ENCODE measurements around the gene SGTA.

Gene SGTA

GRCh38 chr19:2721570-2722540, 61.2 kb downstream of the SGTA start:
- no peaks in the 10 kb centered on the region for H3K36me3 ChIP-seq (ENCODE audit: control insufficient read depth, insufficient read depth, low read length)
- H3K9me3 ChIP-seq (ENCODE audit: control insufficient read depth, low read length), result no peaks in the 10 kb centered on the region
- peaks cover 13% of the 10 kb centered on the region for H3K4me1 ChIP-seq (ENCODE audit: control insufficient read depth, insufficient read depth, low read length, poor library complexity, severe bottlenecking)
- H3K4me3 ChIP-seq (ENCODE audit: extremely low read depth, insufficient read depth, low read length, poor library complexity, severe bottlenecking), result peak overlapping the region; percentile 32
- no peak overlapping the region for H3K27ac ChIP-seq (ENCODE audit: low read depth, low read length, severe bottlenecking)
- WGBS, 2 experiments (ENCODE audit: insufficient coverage in 2 of 2), result 37 to 51% methylated on average over 28 to 30 of the region's 39 CpGs

DNA sequence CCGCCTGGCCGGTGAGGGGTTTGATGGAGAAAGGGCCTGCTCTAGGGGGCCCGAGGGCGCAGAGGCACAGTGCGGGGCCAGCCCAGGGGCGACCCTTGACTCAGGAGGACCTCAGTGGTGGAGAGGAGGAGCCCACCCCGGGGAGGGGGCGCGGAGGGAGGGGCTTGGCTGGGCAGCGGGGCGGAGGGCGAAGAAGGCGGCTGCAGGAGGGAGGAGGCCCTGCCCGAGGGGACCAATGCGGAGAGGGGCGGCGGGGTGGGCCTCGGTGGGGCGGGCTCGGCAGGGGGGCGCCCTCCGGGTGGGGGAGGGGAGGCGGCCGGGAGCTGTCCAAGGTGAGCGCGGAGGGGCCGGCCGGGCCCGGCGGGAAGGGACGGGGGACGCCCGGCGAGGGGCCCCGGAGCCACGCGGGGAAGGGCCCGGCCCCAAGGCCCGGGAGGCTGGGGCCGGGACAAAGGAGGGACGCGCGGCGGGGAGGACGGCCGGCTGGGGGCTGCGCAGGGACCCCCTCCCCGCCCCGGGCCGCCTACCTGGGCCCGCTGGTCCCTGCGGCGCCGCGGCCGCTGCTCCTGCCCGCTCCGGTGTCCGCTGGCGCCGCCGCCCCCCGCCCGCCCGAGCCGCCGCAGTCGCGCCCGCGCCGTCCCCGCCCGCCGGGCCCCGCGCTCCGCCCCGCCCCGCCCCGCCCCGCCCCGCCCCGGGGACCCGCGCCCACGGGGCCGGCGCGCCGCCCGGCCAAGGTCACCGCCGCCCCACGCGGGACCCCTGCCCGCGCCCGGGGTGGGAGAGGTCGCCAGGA, 62.1 kb downstream of the SGTA start, which contains the start of gene DIRAS1:
Gene DIRAS1 (minus strand): TSS at position 596 of the 793 bp plus-strand sequence. CDS start 3,566 bp downstream, outside the sequence.
- 0% methylated on average over 34 to 44 of the region's 100 CpGs for WGBS, 2 experiments (ENCODE audit: insufficient coverage in 2 of 2)
- Histone ChIP-seq H3K9me3 (ENCODE audit: control insufficient read depth, low read length) (no peaks in the 10 kb centered on the region), H3K4me1 (ENCODE audit: control insufficient read depth, insufficient read depth, low read length, poor library complexity, severe bottlenecking) (peaks cover 13% of the 10 kb centered on the region), H3K27ac (ENCODE audit: low read depth, low read length, severe bottlenecking) (no peak within 1 kb of the TSS), H3K4me3 (ENCODE audit: extremely low read depth, insufficient read depth, low read length, poor library complexity, severe bottlenecking) (peak within 1 kb of the TSS; percentile 39), H3K36me3 (ENCODE audit: control insufficient read depth, insufficient read depth, low read length) (no peaks in the 10 kb centered on the region)

- Histone ChIP-seq H3K27ac (ENCODE audit: low read depth, low read length, severe bottlenecking) (no peak overlapping the region), H3K36me3 (ENCODE audit: control insufficient read depth, insufficient read depth, low read length) (no peaks in the 10 kb centered on the region), H3K4me3 (ENCODE audit: extremely low read depth, insufficient read depth, low read length, poor library complexity, severe bottlenecking) (peak overlapping the region; percentile 39), H3K4me1 (ENCODE audit: control insufficient read depth, insufficient read depth, low read length, poor library complexity, severe bottlenecking) (peaks cover 13% of the 10 kb centered on the region), H3K9me3 (ENCODE audit: control insufficient read depth, low read length) (peaks cover 8% of the 10 kb centered on the region)
- 12 to 15% methylated on average over 20 to 26 of the region's 37 CpGs for WGBS, 2 experiments (ENCODE audit: insufficient coverage in 2 of 2)
Measured at GRCh38 chr19:2719920-2720776, 62.9 kb downstream of the SGTA start.

DNA sequence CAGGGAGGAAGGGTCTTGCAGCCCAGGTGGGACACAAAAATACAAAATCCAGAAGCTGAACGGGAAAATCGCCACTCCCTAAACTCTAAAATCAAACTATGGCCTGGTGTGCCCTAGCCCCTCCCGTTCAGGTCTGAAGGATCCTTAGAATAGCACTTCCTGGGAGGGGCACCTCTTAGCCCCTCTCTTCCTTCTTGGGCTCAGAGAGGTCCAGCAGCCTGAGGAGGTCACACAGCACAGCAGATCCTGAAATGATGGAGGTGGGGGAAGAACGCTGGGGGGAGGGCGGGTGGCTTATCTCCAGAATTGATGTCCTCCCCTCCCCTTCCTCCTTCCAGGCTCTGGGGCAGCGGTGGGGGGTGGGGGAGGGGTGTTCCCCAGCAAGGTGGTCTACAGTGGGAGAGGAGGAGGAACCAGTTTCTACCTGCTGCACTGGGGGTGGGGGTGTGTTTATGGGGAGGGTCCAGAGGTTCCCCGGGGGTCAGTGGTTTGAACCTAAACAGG, 63.8 kb downstream of the SGTA start:
- Histone ChIP-seq H3K36me3 (ENCODE audit: control insufficient read depth, insufficient read depth, low read length) (no peaks in the 10 kb centered on the region), H3K4me3 (ENCODE audit: extremely low read depth, insufficient read depth, low read length, poor library complexity, severe bottlenecking) (no peak overlapping the region), H3K4me1 (ENCODE audit: control insufficient read depth, insufficient read depth, low read length, poor library complexity, severe bottlenecking) (peaks cover 13% of the 10 kb centered on the region), H3K9me3 (ENCODE audit: control insufficient read depth, low read length) (peaks cover 9% of the 10 kb centered on the region), H3K27ac (ENCODE audit: low read depth, low read length, severe bottlenecking) (no peak overlapping the region)
- WGBS, 2 experiments (ENCODE audit: insufficient coverage in 2 of 2), result 67 to 75% methylated on average over 4 of the region's 7 CpGs

GRCh38 chr19:2717638-2718541, 65.2 kb downstream of the SGTA start:
- Histone ChIP-seq H3K36me3 (ENCODE audit: control insufficient read depth, insufficient read depth, low read length) (no peaks in the 10 kb centered on the region), H3K4me1 (ENCODE audit: control insufficient read depth, insufficient read depth, low read length, poor library complexity, severe bottlenecking) (peaks cover 5% of the 10 kb centered on the region), H3K9me3 (ENCODE audit: control insufficient read depth, low read length) (peaks cover 9% of the 10 kb centered on the region), H3K4me3 (ENCODE audit: extremely low read depth, insufficient read depth, low read length, poor library complexity, severe bottlenecking) (no peak overlapping the region), H3K27ac (ENCODE audit: low read depth, low read length, severe bottlenecking) (no peak overlapping the region)
- 95% methylated on average over 32 to 45 of the region's 52 CpGs for WGBS, 2 experiments (ENCODE audit: insufficient coverage in 2 of 2)

- H3K36me3 ChIP-seq (ENCODE audit: control insufficient read depth, insufficient read depth, low read length), result no peaks in the 10 kb centered on the region
- H3K27ac ChIP-seq (ENCODE audit: low read depth, low read length, severe bottlenecking), result no peak overlapping the region
- peaks cover 9% of the 10 kb centered on the region for H3K9me3 ChIP-seq (ENCODE audit: control insufficient read depth, low read length)
- H3K4me3 ChIP-seq (ENCODE audit: extremely low read depth, insufficient read depth, low read length, poor library complexity, severe bottlenecking), result no peak overlapping the region
- no peaks in the 10 kb centered on the region for H3K4me1 ChIP-seq (ENCODE audit: control insufficient read depth, insufficient read depth, low read length, poor library complexity, severe bottlenecking)
- 94 to 97% methylated on average over 35 to 43 of the region's 51 CpGs for WGBS, 2 experiments (ENCODE audit: insufficient coverage in 2 of 2)
Measured at GRCh38 chr19:2716722-2717637, 66.1 kb downstream of the SGTA start.

DNA sequence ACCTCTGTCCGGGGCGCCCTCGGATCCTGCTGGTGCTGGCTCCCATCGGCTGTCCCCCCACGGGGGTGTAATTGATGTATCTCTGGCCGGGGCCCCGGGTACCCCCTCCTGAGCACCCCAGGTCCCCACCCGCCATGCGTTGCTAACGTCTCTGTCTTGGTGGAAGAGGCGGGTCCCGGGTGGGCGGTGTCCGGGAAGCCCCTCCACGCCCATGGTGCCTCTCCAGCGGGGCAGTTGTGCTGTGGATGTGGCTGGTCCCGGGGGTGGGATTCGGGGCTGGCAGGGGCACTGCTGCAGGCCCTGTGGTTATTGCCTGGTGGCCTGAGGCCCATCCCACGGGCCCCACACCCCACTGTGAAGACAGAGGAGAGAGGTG, 66.8 kb downstream of the SGTA start:
- Histone ChIP-seq H3K9me3 (ENCODE audit: control insufficient read depth, low read length) (peaks cover 9% of the 10 kb centered on the region), H3K4me3 (ENCODE audit: extremely low read depth, insufficient read depth, low read length, poor library complexity, severe bottlenecking) (no peak overlapping the region), H3K4me1 (ENCODE audit: control insufficient read depth, insufficient read depth, low read length, poor library complexity, severe bottlenecking) (no peaks in the 10 kb centered on the region), H3K27ac (ENCODE audit: low read depth, low read length, severe bottlenecking) (no peak overlapping the region), H3K36me3 (ENCODE audit: control insufficient read depth, insufficient read depth, low read length) (no peaks in the 10 kb centered on the region)
- 94 to 96% methylated on average over 11 to 19 of the region's 19 CpGs for WGBS, 2 experiments (ENCODE audit: insufficient coverage in 2 of 2)

DNA sequence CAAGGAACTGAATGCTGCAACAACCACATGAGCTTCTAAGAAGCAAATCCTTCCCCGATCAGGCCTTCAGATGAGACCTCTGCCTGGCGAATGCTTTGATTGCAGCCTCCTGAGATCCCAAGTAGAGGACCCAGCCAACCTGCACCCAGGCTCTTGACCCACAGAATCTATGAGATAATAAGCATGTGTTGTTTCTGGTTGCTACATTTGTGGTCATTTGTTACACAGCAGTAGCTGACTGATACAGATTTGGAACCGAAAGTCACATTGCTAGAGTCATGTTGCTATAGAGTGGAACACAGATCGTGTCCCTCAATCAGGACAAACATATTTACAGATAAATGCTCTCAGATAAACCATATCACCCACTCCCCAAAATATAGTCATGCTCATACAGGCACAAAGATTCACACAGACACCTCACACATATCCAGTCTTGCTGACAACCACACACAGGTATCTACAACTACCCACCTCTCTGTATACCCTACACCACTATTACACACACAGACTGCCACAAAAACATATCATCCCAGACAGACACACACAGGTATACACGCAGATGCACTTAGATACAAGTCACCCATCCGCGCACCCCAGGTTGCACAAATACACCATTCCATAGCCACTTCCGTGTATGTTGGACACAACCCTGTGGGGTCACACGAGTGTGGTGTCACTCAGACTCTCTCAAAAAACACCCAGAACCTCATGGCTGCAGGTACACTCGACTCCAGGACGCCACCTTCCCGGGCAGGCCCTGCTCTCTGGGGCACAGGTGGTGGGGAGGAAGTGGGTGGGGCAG, 67.4 kb downstream of the SGTA start:
- 94 to 95% methylated on average over 8 to 10 of the region's 12 CpGs for WGBS, 2 experiments (ENCODE audit: insufficient coverage in 2 of 2)
- no peaks in the 10 kb centered on the region for H3K36me3 ChIP-seq (ENCODE audit: control insufficient read depth, insufficient read depth, low read length)

More for the DNA sequence above, 67.4 kb downstream of the SGTA start:
- Histone ChIP-seq H3K4me1 (ENCODE audit: control insufficient read depth, insufficient read depth, low read length, poor library complexity, severe bottlenecking) (no peaks in the 10 kb centered on the region), H3K9me3 (ENCODE audit: control insufficient read depth, low read length) (peaks cover 9% of the 10 kb centered on the region), H3K27ac (ENCODE audit: low read depth, low read length, severe bottlenecking) (no peak overlapping the region), H3K4me3 (ENCODE audit: extremely low read depth, insufficient read depth, low read length, poor library complexity, severe bottlenecking) (no peak overlapping the region)
